GM10248 (cell line): Measurements from ENCODE around the gene KRT80.

ENCODE experiments used
- CTCF ChIA-PET: fragments of 300-600 bp; sonication (Branson Sonifier 250); formaldehyde crosslinking; extraction: SDS; loops from one replicate; lab custom pipeline; 2021; ENCODE audit warnings: antibody characterized with exemption; lab: Yijun Ruan, JAX
- POLR2A ChIA-PET: fragments of 350-650 bp; sonication (Branson Sonifier 250); formaldehyde crosslinking; extraction: SDS; loops from one replicate; lab custom pipeline; 2020; ENCODE audit warnings: antibody characterized with exemption; lab: Yijun Ruan, JAX
- DNase-seq: peaks from one replicate; pipeline ENCODE4 v3.0.0; 2012; ENCODE audit errors: extremely low spot score
- TF ChIP-seq, protein P1 (sequence below): IDR thresholded peaks from 2 replicates; pipeline ENCODE4 v1.5.1; 2012; ENCODE audit warnings: mild to moderate bottlenecking, low read depth; ENCODE audit errors: extremely low read depth, missing control alignments, control extremely low read depth

Gene KRT80

DNA sequence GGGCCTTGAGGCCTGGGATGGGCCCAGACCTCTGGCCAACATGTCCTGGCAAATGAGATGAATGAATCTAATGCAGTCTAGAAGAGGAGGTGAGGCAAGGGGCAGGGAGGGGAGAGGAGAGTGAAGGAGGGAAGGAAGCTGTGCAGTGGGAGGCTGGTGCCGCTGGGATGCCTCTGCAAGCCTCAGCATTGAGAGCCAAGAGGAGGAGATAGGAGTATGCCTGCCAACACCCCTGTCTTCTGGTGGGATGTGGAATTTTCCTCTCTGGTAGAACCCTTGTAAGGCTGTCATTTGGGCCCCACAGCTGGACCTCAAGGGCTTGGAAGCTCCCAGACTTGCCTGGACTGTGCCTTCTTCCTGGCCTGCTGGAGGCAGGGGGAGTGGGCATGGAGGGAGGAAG is 21.9 kb downstream of the KRT80 start:
- TF ChIP-seq, protein P1, sequence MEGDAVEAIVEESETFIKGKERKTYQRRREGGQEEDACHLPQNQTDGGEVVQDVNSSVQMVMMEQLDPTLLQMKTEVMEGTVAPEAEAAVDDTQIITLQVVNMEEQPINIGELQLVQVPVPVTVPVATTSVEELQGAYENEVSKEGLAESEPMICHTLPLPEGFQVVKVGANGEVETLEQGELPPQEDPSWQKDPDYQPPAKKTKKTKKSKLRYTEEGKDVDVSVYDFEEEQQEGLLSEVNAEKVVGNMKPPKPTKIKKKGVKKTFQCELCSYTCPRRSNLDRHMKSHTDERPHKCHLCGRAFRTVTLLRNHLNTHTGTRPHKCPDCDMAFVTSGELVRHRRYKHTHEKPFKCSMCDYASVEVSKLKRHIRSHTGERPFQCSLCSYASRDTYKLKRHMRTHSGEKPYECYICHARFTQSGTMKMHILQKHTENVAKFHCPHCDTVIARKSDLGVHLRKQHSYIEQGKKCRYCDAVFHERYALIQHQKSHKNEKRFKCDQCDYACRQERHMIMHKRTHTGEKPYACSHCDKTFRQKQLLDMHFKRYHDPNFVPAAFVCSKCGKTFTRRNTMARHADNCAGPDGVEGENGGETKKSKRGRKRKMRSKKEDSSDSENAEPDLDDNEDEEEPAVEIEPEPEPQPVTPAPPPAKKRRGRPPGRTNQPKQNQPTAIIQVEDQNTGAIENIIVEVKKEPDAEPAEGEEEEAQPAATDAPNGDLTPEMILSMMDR = no peak
- ChIA-PET CTCF (interaction anchor here (1.2 to 1.8 kb wide), 6 partner anchors 13 to 810 kb away, joined by 3 to 6 read pairs (median 4); no protein-coding TSS in a partner anchor), POLR2A (no interaction called here)
- DNase-seq = no peak

DNA sequence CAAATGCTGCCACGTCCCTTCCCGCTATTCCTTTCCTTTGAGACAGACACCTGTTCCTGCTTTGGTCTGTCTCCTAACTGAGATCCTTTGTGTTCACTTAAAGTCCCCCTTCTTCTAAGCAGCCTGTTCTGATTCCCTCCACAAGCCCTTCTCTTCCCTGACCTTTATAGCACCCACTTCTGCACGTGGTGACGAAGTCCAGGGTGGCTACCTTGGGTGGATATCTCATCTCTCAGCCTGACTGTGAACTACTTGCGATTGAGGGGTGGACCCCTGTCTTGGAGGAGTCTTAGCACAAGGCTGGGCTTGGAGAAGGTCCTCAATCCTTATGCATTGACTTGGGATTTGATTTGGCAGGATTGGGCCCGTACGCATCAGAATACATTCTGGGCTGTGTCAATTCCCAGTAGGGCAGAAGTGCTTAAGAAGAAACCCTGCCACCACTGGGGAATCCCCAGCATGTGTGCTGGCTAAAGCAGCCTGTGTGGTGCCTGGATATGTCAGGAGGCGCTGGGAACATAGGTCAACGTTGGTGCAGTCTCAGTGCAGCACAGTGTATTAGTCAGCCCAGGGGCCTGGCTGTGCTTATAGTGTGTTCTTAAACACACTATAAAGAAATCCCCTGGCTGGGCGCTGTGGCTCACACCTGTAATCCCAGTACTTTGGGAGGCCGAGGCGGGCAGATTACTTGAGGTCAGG is 23.6 kb downstream of the KRT80 start:
- ChIA-PET POLR2A (no interaction called here), CTCF (interaction anchor here (1.0 to 1.5 kb wide), 4 partner anchors 11 to 46 kb away, joined by 3 to 4 read pairs (median 3); no protein-coding TSS in a partner anchor)
- DNase-seq = no peak
- TF ChIP-seq, protein P1 = no peak

DNA sequence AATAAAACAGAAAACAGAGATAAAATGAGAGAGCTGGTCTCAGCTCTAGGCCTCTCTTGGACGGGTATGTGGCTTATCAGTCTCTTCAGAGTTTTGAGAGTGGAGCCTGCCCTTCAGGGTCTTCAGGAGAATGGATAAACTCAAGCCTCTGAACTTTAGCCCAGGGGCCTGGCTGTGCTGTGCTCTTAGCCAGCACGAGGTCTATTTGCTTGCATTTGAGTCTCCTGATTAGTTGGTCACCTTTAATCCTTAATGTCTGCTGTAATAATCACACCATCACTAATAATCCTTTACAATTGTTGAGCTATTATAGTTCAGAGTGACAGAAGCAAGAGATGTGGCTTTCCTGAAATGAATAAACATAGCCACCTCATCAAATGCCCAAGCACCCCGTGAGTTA is 24.3 kb downstream of the KRT80 start:
- DNase-seq = no peak
- POLR2A ChIA-PET = interaction anchor here (0.7 kb wide), 1 partner anchor 263 kb away, joined by 4 read pairs; no protein-coding TSS in a partner anchor
- CTCF ChIA-PET = interaction anchor here (1.0 to 1.5 kb wide), 2 partner anchors 10 to 46 kb away, joined by 3 to 4 read pairs; no protein-coding TSS in a partner anchor
- TF ChIP-seq, protein P1 = no peak

DNA sequence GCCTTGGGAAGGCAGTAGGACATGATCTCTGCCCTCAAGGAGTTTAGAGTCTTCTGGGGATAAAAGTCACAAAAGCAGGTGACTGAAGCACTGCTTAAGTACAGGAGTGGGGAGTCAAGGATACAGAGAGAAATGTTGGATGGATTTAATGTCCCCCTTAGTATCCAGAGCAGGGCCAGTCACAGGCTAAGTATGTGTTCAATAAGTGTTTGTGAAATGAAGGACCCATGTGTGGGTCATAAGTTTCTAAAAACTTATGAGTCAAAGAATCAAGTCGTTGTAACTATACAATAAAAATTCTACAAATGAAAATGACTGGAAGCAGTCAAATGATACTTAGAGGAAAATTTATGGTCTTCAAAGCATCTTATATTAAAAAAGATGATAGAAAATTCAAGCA is 25.1 kb downstream of the KRT80 start:
- ChIA-PET CTCF (interaction anchor here (1.5 to 2.1 kb wide), 3 partner anchors 10 to 161 kb away, joined by 4 to 8 read pairs (median 6); no protein-coding TSS in a partner anchor), POLR2A (no interaction called here)
- TF ChIP-seq, protein P1 = no peak
- no peak for DNase-seq

DNA sequence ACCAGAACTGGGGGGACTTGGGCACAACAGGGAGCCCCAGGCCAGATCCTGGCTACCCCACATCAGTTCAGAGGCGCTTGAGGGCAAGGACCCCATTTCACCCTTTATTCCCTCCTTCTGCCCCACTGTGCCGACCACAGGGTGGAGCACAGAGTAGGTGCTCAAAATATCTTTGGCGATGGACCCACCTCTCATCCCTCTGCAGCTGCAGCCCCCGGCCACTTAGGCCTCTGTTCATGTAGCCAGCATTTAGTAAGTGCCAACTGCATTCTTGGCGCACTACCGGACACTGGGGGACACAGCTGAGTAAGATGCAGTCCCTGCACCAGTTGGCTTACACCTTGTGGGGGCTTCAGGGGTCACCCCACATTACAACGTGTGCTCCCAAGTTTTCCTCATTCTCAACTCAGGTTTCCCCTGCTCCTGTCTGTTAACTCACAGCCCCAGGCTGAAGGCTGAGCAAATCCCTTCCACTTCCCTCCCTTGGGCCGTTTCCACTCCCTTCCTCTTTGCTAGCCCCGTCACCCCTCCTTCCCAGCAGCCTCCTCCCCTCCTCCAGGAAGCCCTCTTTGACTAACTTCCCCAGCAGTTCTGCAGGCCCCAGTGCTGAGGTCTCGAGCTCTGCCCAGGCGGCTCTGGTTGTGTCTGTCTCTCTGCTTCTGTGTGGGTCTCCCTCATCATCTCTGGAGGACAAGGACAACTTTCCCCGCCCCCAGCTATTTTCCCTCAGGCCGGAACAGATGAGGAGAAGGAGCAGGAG is 26.5 kb downstream of the KRT80 start:
- DNase-seq = no peak
- TF ChIP-seq, protein P1 = no peak
- POLR2A ChIA-PET = no interaction called here
- CTCF ChIA-PET = interaction anchor here (1.9 to 2.1 kb wide), 2 partner anchors 8 to 162 kb away, joined by 6 to 8 read pairs; no protein-coding TSS in a partner anchor

DNA sequence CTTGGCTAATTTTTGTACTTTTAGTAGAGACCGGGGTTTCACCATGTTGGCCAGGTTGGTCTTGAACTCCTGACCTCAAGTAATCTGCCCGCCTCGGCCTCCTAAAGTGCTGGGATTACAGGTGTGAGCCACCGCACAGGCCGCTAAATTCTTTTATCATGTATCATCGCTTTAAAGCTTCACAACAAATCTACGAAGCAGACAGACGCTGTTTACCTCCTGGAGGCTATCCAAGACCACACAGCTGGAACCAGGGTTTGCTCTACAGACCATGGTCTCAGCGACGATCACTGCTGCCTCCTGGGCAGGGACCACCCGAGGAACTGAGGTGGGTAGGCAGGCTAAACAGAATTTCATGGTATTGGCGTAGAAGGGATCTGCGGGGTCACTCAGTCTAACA is 27.2 kb downstream of the KRT80 start:
- CTCF ChIA-PET = interaction anchor here (2.1 kb wide), 1 partner anchor 163 kb away, joined by 8 read pairs; no protein-coding TSS in a partner anchor
- TF ChIP-seq, protein P1 = no peak
- POLR2A ChIA-PET = no interaction called here
- no peak for DNase-seq
